Measurements from ENCODE around the gene R3HDM2.

DNA sequence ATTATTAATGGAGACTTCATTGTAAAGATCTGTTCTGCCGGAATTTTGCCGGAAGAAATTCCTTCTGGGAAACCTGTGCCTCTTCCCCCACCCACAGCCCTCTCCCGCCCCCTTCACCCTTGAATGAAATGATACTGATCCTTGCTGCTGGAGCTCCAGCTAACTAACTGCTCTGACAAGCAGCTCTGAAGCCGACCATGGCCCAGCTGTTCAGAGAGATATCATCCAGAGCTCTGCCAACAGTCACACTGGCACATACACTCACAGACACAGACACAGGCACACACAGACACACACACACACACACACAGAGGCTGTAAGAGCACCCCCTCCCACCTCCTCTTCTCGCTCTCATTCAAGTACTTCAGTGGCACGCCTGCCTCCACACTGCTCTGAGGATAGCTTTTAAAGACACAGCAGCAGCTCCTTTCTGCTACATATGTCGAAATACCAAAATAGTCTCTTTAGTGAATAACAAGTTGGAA, 88.6 kb downstream of the R3HDM2 start:
- TF ChIP-seq SUZ12 (IDR thresholded peaks at IDR 0.05; ENCODE audit: extremely low read depth, insufficient read depth, insufficient read length) (no peak), ZNF274 (IDR thresholded peaks at IDR 0.05; ENCODE audit: low read depth, low read length) (no peak)
